HEK293T (cell line): ENCODE measurements around the gene CMTM6.

Experiments
- CTCF ChIA-PET: fragments of 350-600 bp; formaldehyde crosslinking; extraction: SDS; loops from one replicate; lab custom pipeline; 2021; ENCODE audit warnings: antibody characterized with exemption, inconsistent platforms; lab: Yijun Ruan, JAX
- POLR2A ChIA-PET: fragments of 350-600 bp; formaldehyde crosslinking; extraction: SDS; loops from one replicate; lab custom pipeline; 2020; ENCODE audit warnings: antibody characterized with exemption, inconsistent platforms; lab: Yijun Ruan, JAX
- DNase-seq: peaks from one replicate; pipeline ENCODE4 v3.0.0; 2012; ENCODE audit warnings: mixed read lengths; ENCODE audit errors: extremely low spot score
- ARNT ChIP-seq: fragments of 450-650 bp; IDR thresholded peaks from 2 replicates; pipeline ENCODE4 v1.6.1; 2017; ENCODE audit warnings: mild to moderate bottlenecking
- BHLHE40 ChIP-seq: fragments of 450-650 bp; IDR thresholded peaks from 2 replicates; pipeline ENCODE4 v1.6.1; 2016; ENCODE audit warnings: mild to moderate bottlenecking, moderate library complexity, borderline replicate concordance
- CTBP1 ChIP-seq: fragments of 450-650 bp; IDR thresholded peaks from 2 replicates; pipeline ENCODE4 v1.6.1; 2016; ENCODE audit warnings: borderline replicate concordance
- ELF4 ChIP-seq: fragments of 450-650 bp; IDR thresholded peaks from 2 replicates; pipeline ENCODE4 v1.6.1; 2017; ENCODE audit warnings: antibody characterized with exemption
- FOXA1 ChIP-seq: fragments of 450-650 bp; IDR thresholded peaks from 2 replicates; pipeline ENCODE4 v1.6.1; 2016; ENCODE audit warnings: mild to moderate bottlenecking
- FOXK2 ChIP-seq: fragments of 450-650 bp; IDR thresholded peaks from 2 replicates; pipeline ENCODE4 v1.6.1; 2016; ENCODE audit warnings: mild to moderate bottlenecking
- FOXM1 ChIP-seq: fragments of 450-650 bp; IDR thresholded peaks from 2 replicates; pipeline ENCODE4 v1.6.1; 2017; ENCODE audit warnings: mild to moderate bottlenecking, borderline replicate concordance
- HDGF ChIP-seq: fragments of 450-650 bp; IDR thresholded peaks from 2 replicates; pipeline ENCODE4 v1.6.1; 2017; ENCODE audit warnings: antibody characterized with exemption, borderline replicate concordance
- L3MBTL2 ChIP-seq: fragments of 450-650 bp; conservative IDR thresholded peaks from 2 replicates; pipeline ENCODE4 v1.6.1; 2016; ENCODE audit warnings: mild to moderate bottlenecking
- LEF1 ChIP-seq: fragments of 450-650 bp; IDR thresholded peaks from 2 replicates; pipeline ENCODE4 v1.6.1; 2017; ENCODE audit warnings: mild to moderate bottlenecking, borderline replicate concordance
- NFRKB ChIP-seq: fragments of 450-650 bp; IDR thresholded peaks from 2 replicates; pipeline ENCODE4 v1.6.1; 2016; ENCODE audit warnings: mild to moderate bottlenecking, moderate library complexity
- PKNOX1 ChIP-seq: fragments of 450-650 bp; IDR thresholded peaks from 2 replicates; pipeline ENCODE4 v1.6.1; 2016
- SP1 ChIP-seq: fragments of 450-650 bp; IDR thresholded peaks from 2 replicates; pipeline ENCODE4 v1.6.1; 2017
- SUZ12 ChIP-seq: fragments of 450-650 bp; IDR thresholded peaks from 2 replicates; pipeline ENCODE4 v1.6.1; 2016; ENCODE audit warnings: mild to moderate bottlenecking
- TARDBP ChIP-seq: fragments of 450-650 bp; IDR thresholded peaks from 2 replicates; pipeline ENCODE4 v1.6.1; 2016
- ZNF384 ChIP-seq: fragments of 450-650 bp; IDR thresholded peaks from 2 replicates; pipeline ENCODE4 v1.6.1; 2016

The CMTM6 gene

GRCh38 chr3:32460031-32460749, 42.5 kb downstream of the CMTM6 start:
- ChIA-PET CTCF (interaction anchor here (0.6 to 1.3 kb wide), 2 partner anchors 39 to 894 kb away, joined by 3 read pairs; no protein-coding TSS in a partner anchor), POLR2A (no interaction called here)
- no peak for TF ChIP-seq NFRKB
- TF ChIP-seq LEF1: no peak
- no peak for TF ChIP-seq SUZ12
- TF ChIP-seq ZNF384: no peak
- TF ChIP-seq CTBP1: no peak
- no peak for TF ChIP-seq ELF4
- no peak for TF ChIP-seq TARDBP
- TF ChIP-seq ARNT: no peak
- TF ChIP-seq SP1: no peak
- TF ChIP-seq HDGF: no peak
- no peak for TF ChIP-seq L3MBTL2
- no peak for TF ChIP-seq FOXM1
- TF ChIP-seq PKNOX1: no peak
- TF ChIP-seq FOXK2: no peak
- no peak for TF ChIP-seq BHLHE40
- no peak for TF ChIP-seq FOXA1
- no peak for DNase-seq

DNA sequence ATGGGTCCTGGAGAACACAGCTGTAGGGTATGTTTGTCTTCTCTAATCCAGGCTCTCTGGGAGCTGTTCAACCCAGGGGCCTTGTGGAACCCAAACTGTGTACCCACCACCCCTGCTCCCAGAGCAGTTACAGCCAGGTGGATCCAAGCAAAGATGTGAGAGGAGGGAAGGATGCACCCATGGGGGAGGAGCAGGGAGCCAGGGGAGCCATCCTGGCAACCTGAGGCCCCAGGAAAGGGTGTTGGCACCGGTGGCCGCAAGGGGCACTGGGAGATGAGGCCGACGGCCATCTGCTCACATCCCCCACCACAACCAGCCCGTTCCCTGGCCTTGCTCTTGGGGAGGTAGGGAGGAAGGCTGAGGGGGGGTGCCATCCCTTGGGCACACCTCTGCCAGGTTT, 43.2 kb downstream of the CMTM6 start:
- POLR2A ChIA-PET: no interaction called here
- DNase-seq: no peak
- TF ChIP-seq FOXM1 (no peak), L3MBTL2 (no peak), NFRKB (no peak), ARNT (no peak), PKNOX1 (no peak), TARDBP (no peak), CTBP1 (no peak), ELF4 (no peak), SP1 (no peak), SUZ12 (no peak), ZNF384 (no peak), BHLHE40 (no peak), LEF1 (no peak), HDGF (no peak), FOXA1 (no peak), FOXK2 (no peak)
- CTCF ChIA-PET: no interaction called here

GRCh38 chr3:32457971-32458471, 44.6 kb downstream of the CMTM6 start:
- ChIA-PET CTCF (interaction anchor here (3.4 kb wide), 1 partner anchor 9 kb away, joined by 11 read pairs; no protein-coding TSS in a partner anchor), POLR2A (interaction anchor here (0.5 kb wide), 1 partner anchor 618 kb away, joined by 3 read pairs; no protein-coding TSS in a partner anchor)
- TF ChIP-seq SP1 (no peak), CTBP1 (no peak), HDGF (no peak), PKNOX1 (no peak), LEF1 (no peak), TARDBP (no peak), BHLHE40 (no peak), ELF4 (no peak), NFRKB (no peak), FOXK2 (no peak), L3MBTL2 (no peak), SUZ12 (no peak), FOXM1 (no peak), FOXA1 (no peak)
- DNase-seq: no peak

DNA sequence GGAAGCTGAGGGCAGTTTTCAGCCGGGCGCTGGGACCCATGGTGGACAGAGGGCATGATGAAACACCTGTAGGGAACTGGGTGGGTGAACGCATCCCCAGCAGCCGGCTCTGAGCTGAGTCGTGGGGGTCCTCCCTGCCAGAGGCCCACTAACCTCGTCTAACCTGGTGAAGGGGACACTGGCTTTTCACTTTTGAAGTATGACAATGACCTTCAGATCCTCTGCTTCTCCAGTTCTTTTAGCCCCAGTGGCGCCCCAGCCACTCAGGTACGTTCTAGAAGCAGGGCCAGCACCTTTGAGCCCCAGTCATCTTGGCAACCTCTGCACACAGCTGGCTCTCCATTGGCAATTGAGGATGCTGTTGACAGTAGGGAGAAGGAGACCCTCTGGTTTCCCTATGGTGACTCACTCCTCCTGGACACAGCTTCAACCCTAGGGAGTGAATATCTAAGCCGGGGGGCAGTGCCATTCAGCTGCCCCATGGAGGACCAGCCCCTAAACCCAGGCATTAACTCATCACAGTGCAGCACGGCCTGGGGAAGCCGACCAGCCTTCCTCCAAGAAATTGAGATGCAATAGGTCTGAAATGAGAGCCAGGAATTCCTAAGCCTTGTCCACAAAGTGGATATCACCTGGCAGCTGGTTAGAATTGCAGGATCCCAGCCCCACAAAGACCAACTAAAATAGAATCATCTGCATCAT, 46.1 kb downstream of the CMTM6 start:
- ChIA-PET CTCF (interaction anchor here (3.4 kb wide), 1 partner anchor 11 kb away, joined by 11 read pairs; no protein-coding TSS in a partner anchor), POLR2A (no interaction called here)
- TF ChIP-seq FOXK2 (no peak), FOXA1 (no peak), NFRKB (no peak), ZNF384 (no peak)
- no peak for DNase-seq

- ChIA-PET POLR2A (no interaction called here), CTCF (interaction anchor here (2.5 to 3.4 kb wide), 2 partner anchors 12 to 81 kb away, joined by 5 to 11 read pairs; no protein-coding TSS in a partner anchor)
- TF ChIP-seq ARNT: no peak
- TF ChIP-seq ZNF384: no peak
- no peak for TF ChIP-seq CTBP1
- TF ChIP-seq PKNOX1: no peak
- TF ChIP-seq TARDBP: no peak
- TF ChIP-seq FOXM1: no peak
- no peak for TF ChIP-seq ELF4
- TF ChIP-seq FOXK2: no peak
- no peak for TF ChIP-seq NFRKB
- no peak for TF ChIP-seq LEF1
- TF ChIP-seq L3MBTL2: no peak
- no peak for TF ChIP-seq HDGF
- TF ChIP-seq SUZ12: no peak
- TF ChIP-seq BHLHE40: no peak
- no peak for TF ChIP-seq SP1
- TF ChIP-seq FOXA1: no peak
- DNase-seq: no peak
These were observed 46.8 kb downstream of the CMTM6 start for GRCh38 chr3:32455609-32456428.
